Hepatocyte (in vitro differentiated cells): ENCODE measurements around the gene PHKB. TPM values are rescaled to one million over a fixed set of nuclear protein-coding genes. Genes with fewer than 3 reads are reported as not detected.

Experiments
- DNase-seq: peaks from one replicate; pipeline ENCODE4 v3.0.0-alpha.2; 2016; ENCODE audit warnings: low spot score
- H2AFZ ChIP-seq: fragments of 200-600 bp; sonication (generic); 2 replicates; pipeline ENCODE4 v1.6.0; 2016; ENCODE audit warnings: antibody characterized with exemption, mild to moderate bottlenecking
- H3K27ac ChIP-seq: fragments of 200-600 bp; sonication (generic); 2 replicates; pipeline ENCODE4 v1.5.1; 2016; ENCODE audit warnings: mild to moderate bottlenecking
- H3K27me3 ChIP-seq: fragments of 200-600 bp; sonication (generic); 2 replicates; pipeline ENCODE4 v1.6.1; 2016
- H3K36me3 ChIP-seq: fragments of 200-600 bp; sonication (generic); replicated peaks from 2 replicates; pipeline ENCODE4 v1.5.1; 2016; ENCODE audit warnings: low read depth; ENCODE audit not compliant: insufficient read depth
- H3K4me1 ChIP-seq: fragments of 200-600 bp; sonication (generic); 2 replicates; pipeline ENCODE4 v1.5.1; 2016; ENCODE audit warnings: mild to moderate bottlenecking, moderate library complexity; ENCODE audit not compliant: insufficient read depth
- H3K4me2 ChIP-seq: fragments of 200-600 bp; sonication (generic); 2 replicates; pipeline ENCODE4 v1.6.0; 2016
- H3K4me3 ChIP-seq: fragments of 200-600 bp; sonication (generic); 2 replicates; pipeline ENCODE4 v1.5.1; 2016; ENCODE audit warnings: mild to moderate bottlenecking
- H3K79me2 ChIP-seq: fragments of 200-600 bp; sonication (generic); 2 replicates; pipeline ENCODE4 v1.6.0; 2017; ENCODE audit warnings: mild to moderate bottlenecking
- H3K9me2 ChIP-seq: fragments of 200-600 bp; sonication (generic); replicated peaks from 2 replicates; pipeline ENCODE4 v1.6.0; 2017; ENCODE audit warnings: mild to moderate bottlenecking; ENCODE audit not compliant: insufficient read depth
- H3K9me3 ChIP-seq: fragments of 200-600 bp; sonication (generic); 2 replicates; pipeline ENCODE4 v1.5.1; 2016; ENCODE audit warnings: low read depth, mild to moderate bottlenecking
- H4K20me1 ChIP-seq: fragments of 200-600 bp; sonication (generic); 2 replicates; pipeline ENCODE4 v1.6.0; 2016; ENCODE audit warnings: mild to moderate bottlenecking; ENCODE audit not compliant: insufficient read depth, poor library complexity, severe bottlenecking
- EZH2 ChIP-seq: fragments of 200-600 bp; sonication (generic); IDR thresholded peaks from 2 replicates; pipeline ENCODE4 v1.6.1; 2016; ENCODE audit warnings: antibody characterized with exemption, mild to moderate bottlenecking, borderline replicate concordance
- EZH2phosphoT487 ChIP-seq: fragments of 200-600 bp; sonication (generic); IDR thresholded peaks from one replicate; pipeline ENCODE4 v1.6.1; 2018; ENCODE audit warnings: antibody characterized with exemption, mild to moderate bottlenecking, low read depth, moderate library complexity; ENCODE audit not compliant: unreplicated experiment, severe bottlenecking
- WGBS: methylation state at CpG from one replicate; pipeline ENCODE4 v1.1.6; 2016; ENCODE audit warnings: low lambda C conversion rate; ENCODE audit errors: missing lambda C conversion rate; 5-methylcytosine and 5-hydroxymethylcytosine counted together
- polyA plus RNA-seq: library from polyadenylated mRNA; unstranded; fragments of >200 nt; fragmentation: Nextera tagmentation; extraction: Ambion mirVana; gene quantifications from 2 replicates; pipeline ENCODE4 v1.2.1, GENCODE V29; 2016
- total RNA-seq: library from RNA; depleted of rRNA; stranded (reverse); fragments of >200 nt; gene quantifications from 2 replicates; pipeline ENCODE4 v1.2.3, GENCODE V29; 2014
- TF ChIP-seq, protein P1 (sequence below): fragments of 200-600 bp; sonication (generic); IDR thresholded peaks from 2 replicates; pipeline ENCODE4 v1.5.1; 2016; ENCODE audit warnings: antibody characterized with exemption, mild to moderate bottlenecking; ENCODE audit not compliant: poor library complexity

Gene PHKB
- total and polyA plus RNA-seq, 2 experiments from 2014 or later: 28.7 to 71.7 TPM

GRCh38 chr16:47636501-47637099 lies 175.5 kb downstream of the PHKB start:
- Histone ChIP-seq H3K27ac (no peak overlapping the region), H3K9me2 (no peaks in the 10 kb centered on the region), H3K79me2 (no peaks in the 10 kb centered on the region), H3K36me3 (no peaks in the 10 kb centered on the region), H4K20me1 (no peaks in the 10 kb centered on the region), H3K4me1 (no peaks in the 10 kb centered on the region), H3K4me3 (no peak overlapping the region), H3K4me2 (no peak overlapping the region), H3K27me3 (no peaks in the 10 kb centered on the region), H2AFZ (no peak overlapping the region), H3K9me3 (no peaks in the 10 kb centered on the region)
- 97% methylated on average over 13 of the region's 13 CpGs for WGBS
- no peak for DNase-seq
- TF ChIP-seq, protein P1, sequence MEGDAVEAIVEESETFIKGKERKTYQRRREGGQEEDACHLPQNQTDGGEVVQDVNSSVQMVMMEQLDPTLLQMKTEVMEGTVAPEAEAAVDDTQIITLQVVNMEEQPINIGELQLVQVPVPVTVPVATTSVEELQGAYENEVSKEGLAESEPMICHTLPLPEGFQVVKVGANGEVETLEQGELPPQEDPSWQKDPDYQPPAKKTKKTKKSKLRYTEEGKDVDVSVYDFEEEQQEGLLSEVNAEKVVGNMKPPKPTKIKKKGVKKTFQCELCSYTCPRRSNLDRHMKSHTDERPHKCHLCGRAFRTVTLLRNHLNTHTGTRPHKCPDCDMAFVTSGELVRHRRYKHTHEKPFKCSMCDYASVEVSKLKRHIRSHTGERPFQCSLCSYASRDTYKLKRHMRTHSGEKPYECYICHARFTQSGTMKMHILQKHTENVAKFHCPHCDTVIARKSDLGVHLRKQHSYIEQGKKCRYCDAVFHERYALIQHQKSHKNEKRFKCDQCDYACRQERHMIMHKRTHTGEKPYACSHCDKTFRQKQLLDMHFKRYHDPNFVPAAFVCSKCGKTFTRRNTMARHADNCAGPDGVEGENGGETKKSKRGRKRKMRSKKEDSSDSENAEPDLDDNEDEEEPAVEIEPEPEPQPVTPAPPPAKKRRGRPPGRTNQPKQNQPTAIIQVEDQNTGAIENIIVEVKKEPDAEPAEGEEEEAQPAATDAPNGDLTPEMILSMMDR: no peak
- TF ChIP-seq EZH2 (no peak), EZH2phosphoT487 (no peak)

DNA sequence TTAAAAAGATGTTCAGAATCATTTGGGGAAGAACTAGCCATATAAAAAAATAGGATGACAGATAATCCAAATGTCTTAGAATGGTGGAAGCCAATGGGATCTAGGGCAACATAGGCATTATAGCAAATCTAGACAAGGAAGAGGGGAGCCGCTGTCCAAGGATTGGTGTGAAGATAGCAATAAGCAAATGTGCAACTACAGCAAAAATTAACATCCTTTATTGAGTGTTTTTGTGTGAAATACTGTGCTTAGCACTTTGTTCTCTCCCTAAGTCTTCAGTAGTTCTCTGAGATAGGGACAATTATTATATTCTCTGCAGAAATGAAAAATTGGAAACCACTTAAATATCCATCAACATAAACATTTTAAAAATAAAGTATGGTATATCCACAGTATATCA lies 177.0 kb downstream of the PHKB start:
- Histone ChIP-seq H3K9me2 (no peaks in the 10 kb centered on the region), H4K20me1 (no peaks in the 10 kb centered on the region), H3K4me3 (no peak overlapping the region), H3K4me2 (no peak overlapping the region), H3K9me3 (no peaks in the 10 kb centered on the region), H3K36me3 (no peaks in the 10 kb centered on the region), H3K4me1 (no peaks in the 10 kb centered on the region), H3K79me2 (no peaks in the 10 kb centered on the region), H2AFZ (no peak overlapping the region), H3K27me3 (no peaks in the 10 kb centered on the region), H3K27ac (no peak overlapping the region)
- TF ChIP-seq, protein P1: no peak
- TF ChIP-seq EZH2phosphoT487 (no peak), EZH2 (no peak)
- no peak for DNase-seq
- 94% methylated on average over 1 of the region's 1 CpG for WGBS

DNA sequence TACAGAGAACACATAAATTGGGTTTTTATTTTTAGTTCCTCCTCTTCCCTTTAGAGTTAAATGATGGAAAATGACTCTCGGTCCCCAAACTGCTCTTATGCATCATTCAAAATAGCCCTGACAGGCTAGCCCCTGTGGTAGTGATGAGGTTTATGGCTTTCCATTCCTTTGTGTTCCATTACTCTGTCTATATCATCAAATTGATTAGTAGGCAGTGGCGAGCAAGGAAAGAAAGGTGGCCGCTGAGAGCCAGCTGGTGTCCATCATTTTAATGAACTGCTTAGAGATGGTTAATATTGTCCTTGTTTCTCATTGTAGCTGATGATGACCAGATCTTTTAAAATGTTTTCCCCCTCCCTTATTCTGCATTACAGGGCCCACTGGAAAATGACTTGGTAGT lies 179.5 kb downstream of the PHKB start:
- no peak overlapping the region for H2AFZ ChIP-seq
- WGBS: 87% methylated on average over 3 of the region's 3 CpGs
- H3K9me2 ChIP-seq: no peaks in the 10 kb centered on the region
- no peaks in the 10 kb centered on the region for H3K27me3 ChIP-seq
- H3K9me3 ChIP-seq: no peaks in the 10 kb centered on the region
- DNase-seq: no peak
- H4K20me1 ChIP-seq: no peaks in the 10 kb centered on the region
- no peaks in the 10 kb centered on the region for H3K36me3 ChIP-seq
- TF ChIP-seq, protein P1: no peak
- TF ChIP-seq EZH2phosphoT487 (no peak), EZH2 (no peak)
- H3K4me2 ChIP-seq: no peak overlapping the region
- H3K79me2 ChIP-seq: no peaks in the 10 kb centered on the region
- H3K4me3 ChIP-seq: no peak overlapping the region
- H3K27ac ChIP-seq: no peak overlapping the region
- no peaks in the 10 kb centered on the region for H3K4me1 ChIP-seq
